HEK293 (cell line): ENCODE data around the gene TPRA1.

Experiments used
- GLIS2 ChIP-seq: fragments of 450-650 bp; formaldehyde crosslinking; IDR thresholded peaks from 2 replicates; pipeline ENCODE4 v1.5.1; 2016; ENCODE audit warnings: missing biosample characterization, missing genetic modification characterization
- YY1 ChIP-seq: fragments of 450-650 bp; formaldehyde crosslinking; IDR thresholded peaks from 2 replicates; pipeline ENCODE4 v1.5.1; 2018; ENCODE audit warnings: missing biosample characterization, missing genetic modification characterization
- ZNF248 ChIP-seq: fragments of 450-650 bp; formaldehyde crosslinking; IDR thresholded peaks from 2 replicates; pipeline ENCODE4 v1.5.1; 2017; ENCODE audit warnings: missing biosample characterization, missing genetic modification characterization
- ZNF274 ChIP-seq, 2 experiments: fragments of 200-500 bp in 1 of 2; fragments of 450-650 bp in 1 of 2; sonication (Bioruptor generic) in 1 of 2; formaldehyde crosslinking in 1 of 2; IDR thresholded peaks; 2 replicates each; pipeline versions ENCODE4 v1.5.1 to v1.6.1; 2014 to 2016; ENCODE audit warnings: borderline replicate concordance in 1 of 2, inconsistent platforms in 1 of 2, low read length in 1 of 2, missing biosample characterization in 1 of 2, missing genetic modification characterization in 1 of 2
- ZNF311 ChIP-seq: fragments of 450-650 bp; formaldehyde crosslinking; IDR thresholded peaks from 2 replicates; pipeline ENCODE4 v1.5.1; 2017; ENCODE audit warnings: missing biosample characterization, missing genetic modification characterization, borderline replicate concordance
- ZNF514 ChIP-seq: fragments of 450-650 bp; formaldehyde crosslinking; IDR thresholded peaks from 2 replicates; pipeline ENCODE4 v1.5.1; 2016; ENCODE audit warnings: missing biosample characterization, missing genetic modification characterization
- ZNF843 ChIP-seq: fragments of 450-650 bp; formaldehyde crosslinking; IDR thresholded peaks from 2 replicates; pipeline ENCODE4 v1.5.1; 2016; ENCODE audit warnings: missing biosample characterization, missing genetic modification characterization
- TF ChIP-seq, protein P1 (sequence below): fragments of 450-650 bp; formaldehyde crosslinking; IDR thresholded peaks from 2 replicates; pipeline ENCODE4 v1.5.1; 2016; ENCODE audit warnings: missing biosample characterization, missing genetic modification characterization
- TF ChIP-seq, protein P2 (sequence below): fragments of 450-650 bp; formaldehyde crosslinking; IDR thresholded peaks from 2 replicates; pipeline ENCODE4 v1.5.1; 2016; ENCODE audit warnings: missing biosample characterization, missing genetic modification characterization, borderline replicate concordance

DNA sequence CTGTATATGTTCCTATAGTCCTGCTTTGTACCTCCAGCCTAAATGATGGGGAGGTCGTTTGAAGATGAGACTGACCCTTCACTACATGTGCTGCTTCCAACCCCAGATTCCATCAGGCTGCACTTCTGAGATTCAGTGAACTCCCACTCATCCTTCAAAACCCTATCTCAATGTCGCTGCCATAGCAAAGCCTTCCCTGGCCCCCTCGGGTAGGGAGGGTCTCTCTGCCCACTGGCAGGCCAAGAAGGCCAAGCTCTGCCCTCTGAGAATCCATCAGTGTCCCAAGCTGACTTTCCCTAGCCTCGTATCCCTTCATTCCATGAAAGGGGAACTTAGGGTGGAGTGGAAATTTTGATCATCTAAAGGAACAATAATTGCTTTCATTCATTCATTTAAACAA, 35.4 kb downstream of the TPRA1 start:
- TF ChIP-seq YY1 (no peak), ZNF311 (no peak), GLIS2 (no peak), ZNF274 (IDR thresholded peaks at IDR 0.05; ENCODE audit: low read length) (no peak), ZNF274 (tag by site-specific recombination; IDR thresholded peaks at IDR 0.05; ENCODE audit: borderline replicate concordance) (no peak), ZNF514 (no peak), ZNF248 (tag by site-specific recombination) (no peak), ZNF843 (tag by site-specific recombination) (no peak)
- TF ChIP-seq, protein P1, sequence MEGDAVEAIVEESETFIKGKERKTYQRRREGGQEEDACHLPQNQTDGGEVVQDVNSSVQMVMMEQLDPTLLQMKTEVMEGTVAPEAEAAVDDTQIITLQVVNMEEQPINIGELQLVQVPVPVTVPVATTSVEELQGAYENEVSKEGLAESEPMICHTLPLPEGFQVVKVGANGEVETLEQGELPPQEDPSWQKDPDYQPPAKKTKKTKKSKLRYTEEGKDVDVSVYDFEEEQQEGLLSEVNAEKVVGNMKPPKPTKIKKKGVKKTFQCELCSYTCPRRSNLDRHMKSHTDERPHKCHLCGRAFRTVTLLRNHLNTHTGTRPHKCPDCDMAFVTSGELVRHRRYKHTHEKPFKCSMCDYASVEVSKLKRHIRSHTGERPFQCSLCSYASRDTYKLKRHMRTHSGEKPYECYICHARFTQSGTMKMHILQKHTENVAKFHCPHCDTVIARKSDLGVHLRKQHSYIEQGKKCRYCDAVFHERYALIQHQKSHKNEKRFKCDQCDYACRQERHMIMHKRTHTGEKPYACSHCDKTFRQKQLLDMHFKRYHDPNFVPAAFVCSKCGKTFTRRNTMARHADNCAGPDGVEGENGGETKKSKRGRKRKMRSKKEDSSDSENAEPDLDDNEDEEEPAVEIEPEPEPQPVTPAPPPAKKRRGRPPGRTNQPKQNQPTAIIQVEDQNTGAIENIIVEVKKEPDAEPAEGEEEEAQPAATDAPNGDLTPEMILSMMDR: no peak
- TF ChIP-seq, protein P2, sequence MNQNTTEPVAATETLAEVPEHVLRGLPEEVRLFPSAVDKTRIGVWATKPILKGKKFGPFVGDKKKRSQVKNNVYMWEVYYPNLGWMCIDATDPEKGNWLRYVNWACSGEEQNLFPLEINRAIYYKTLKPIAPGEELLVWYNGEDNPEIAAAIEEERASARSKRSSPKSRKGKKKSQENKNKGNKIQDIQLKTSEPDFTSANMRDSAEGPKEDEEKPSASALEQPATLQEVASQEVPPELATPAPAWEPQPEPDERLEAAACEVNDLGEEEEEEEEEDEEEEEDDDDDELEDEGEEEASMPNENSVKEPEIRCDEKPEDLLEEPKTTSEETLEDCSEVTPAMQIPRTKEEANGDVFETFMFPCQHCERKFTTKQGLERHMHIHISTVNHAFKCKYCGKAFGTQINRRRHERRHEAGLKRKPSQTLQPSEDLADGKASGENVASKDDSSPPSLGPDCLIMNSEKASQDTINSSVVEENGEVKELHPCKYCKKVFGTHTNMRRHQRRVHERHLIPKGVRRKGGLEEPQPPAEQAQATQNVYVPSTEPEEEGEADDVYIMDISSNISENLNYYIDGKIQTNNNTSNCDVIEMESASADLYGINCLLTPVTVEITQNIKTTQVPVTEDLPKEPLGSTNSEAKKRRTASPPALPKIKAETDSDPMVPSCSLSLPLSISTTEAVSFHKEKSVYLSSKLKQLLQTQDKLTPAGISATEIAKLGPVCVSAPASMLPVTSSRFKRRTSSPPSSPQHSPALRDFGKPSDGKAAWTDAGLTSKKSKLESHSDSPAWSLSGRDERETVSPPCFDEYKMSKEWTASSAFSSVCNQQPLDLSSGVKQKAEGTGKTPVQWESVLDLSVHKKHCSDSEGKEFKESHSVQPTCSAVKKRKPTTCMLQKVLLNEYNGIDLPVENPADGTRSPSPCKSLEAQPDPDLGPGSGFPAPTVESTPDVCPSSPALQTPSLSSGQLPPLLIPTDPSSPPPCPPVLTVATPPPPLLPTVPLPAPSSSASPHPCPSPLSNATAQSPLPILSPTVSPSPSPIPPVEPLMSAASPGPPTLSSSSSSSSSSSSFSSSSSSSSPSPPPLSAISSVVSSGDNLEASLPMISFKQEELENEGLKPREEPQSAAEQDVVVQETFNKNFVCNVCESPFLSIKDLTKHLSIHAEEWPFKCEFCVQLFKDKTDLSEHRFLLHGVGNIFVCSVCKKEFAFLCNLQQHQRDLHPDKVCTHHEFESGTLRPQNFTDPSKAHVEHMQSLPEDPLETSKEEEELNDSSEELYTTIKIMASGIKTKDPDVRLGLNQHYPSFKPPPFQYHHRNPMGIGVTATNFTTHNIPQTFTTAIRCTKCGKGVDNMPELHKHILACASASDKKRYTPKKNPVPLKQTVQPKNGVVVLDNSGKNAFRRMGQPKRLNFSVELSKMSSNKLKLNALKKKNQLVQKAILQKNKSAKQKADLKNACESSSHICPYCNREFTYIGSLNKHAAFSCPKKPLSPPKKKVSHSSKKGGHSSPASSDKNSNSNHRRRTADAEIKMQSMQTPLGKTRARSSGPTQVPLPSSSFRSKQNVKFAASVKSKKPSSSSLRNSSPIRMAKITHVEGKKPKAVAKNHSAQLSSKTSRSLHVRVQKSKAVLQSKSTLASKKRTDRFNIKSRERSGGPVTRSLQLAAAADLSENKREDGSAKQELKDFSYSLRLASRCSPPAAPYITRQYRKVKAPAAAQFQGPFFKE: no peak
